ENCODE data around the gene HEXD. TPM values are rescaled to one million over a fixed set of nuclear protein-coding genes. Genes with fewer than 3 reads are reported as not detected.

HEXD gene
- total and polyA plus RNA-seq, 10 of the 15 experiments (the other 5 are each of a cell fraction or from before 2014, with no cell fraction given) = 1.6 to 24.2 (median 7.0) TPM

- TF ChIP-seq NFYB (IDR thresholded peaks at IDR 0.05; ENCODE audit: insufficient read depth, low read depth, low read length) (no peak), PAX5 (IDR thresholded peaks at IDR 0.05; ENCODE audit: borderline replicate concordance, low read depth, low read length) (0 out of 2 replicates have a peak, but pooled peaks have one; percentile 39), CTCF (IDR thresholded peaks at IDR 0.05 in 2 of 3, conservative IDR thresholded peaks at IDR 0.05 in 1 of 3; ENCODE audit: control insufficient read depth in 2 of 3, extremely low read depth in 1 of 3, insufficient read depth in 1 of 3, low read depth in 3 of 3, low read length in 3 of 3) (no peak), TCF12 (IDR thresholded peaks at IDR 0.05; ENCODE audit: low read depth, low read length) (peak; percentile 77), CREM (IDR thresholded peaks at IDR 0.05; ENCODE audit: low read depth) (no peak), DPF2 (IDR thresholded peaks at IDR 0.05) (peak; percentile 74; the same call in 1 of the 2 replicates), SKIL (IDR thresholded peaks at IDR 0.05; ENCODE audit: low read depth, poor library complexity, severe bottlenecking) (no peak), MLLT1 (IDR thresholded peaks at IDR 0.05) (peak; percentile 97), SUPT20H (IDR thresholded peaks at IDR 0.05; ENCODE audit: borderline replicate concordance, control insufficient read depth, low read depth, low read length) (no peak), ATF3 (IDR thresholded peaks at IDR 0.05; ENCODE audit: borderline replicate concordance, extremely low read depth, low read depth, low read length) (no peak), GABPA (IDR thresholded peaks at IDR 0.05; ENCODE audit: low read depth) (peak; percentile 77), GATAD2B (conservative IDR thresholded peaks at IDR 0.05; ENCODE audit: low read depth) (no peak), IKZF2 (IDR thresholded peaks at IDR 0.05) (peak; percentile 80 to 81), ASH2L (IDR thresholded peaks at IDR 0.05; ENCODE audit: borderline replicate concordance, low read depth) (no peak), ZNF384 (IDR thresholded peaks at IDR 0.05; ENCODE audit: borderline replicate concordance, low read depth, low read length) (no peak), MTA2 (IDR thresholded peaks at IDR 0.05; ENCODE audit: low read depth) (peak; percentile 39; the same call in 1 of the 2 replicates), CHD2 (IDR thresholded peaks at IDR 0.05; ENCODE audit: borderline replicate concordance, low read depth, low read length) (peak; percentile 30; the same call in 1 of the 2 replicates), NR2C2 (IDR thresholded peaks at IDR 0.05; ENCODE audit: borderline replicate concordance, control insufficient read depth, insufficient read length, low read depth) (no peak)
These were observed 17.3 kb upstream of the HEXD start (continued) for GRCh38 chr17:82400830-82401229.

All from GM12878 (cell line).